Effector CD4-positive, alpha-beta T cell (primary cell): ENCODE data around the gene EXOC4.
"Not testable (repeated sequence)": the region's sequence is repeated elsewhere in the genome, so short reads cannot be mapped to it uniquely, and the experiment has no call there.

ENCODE experiments used
- DNase-seq: peaks from one replicate; pipeline ENCODE4 v3.0.0-alpha.2; 2020

The EXOC4 gene

DNA sequence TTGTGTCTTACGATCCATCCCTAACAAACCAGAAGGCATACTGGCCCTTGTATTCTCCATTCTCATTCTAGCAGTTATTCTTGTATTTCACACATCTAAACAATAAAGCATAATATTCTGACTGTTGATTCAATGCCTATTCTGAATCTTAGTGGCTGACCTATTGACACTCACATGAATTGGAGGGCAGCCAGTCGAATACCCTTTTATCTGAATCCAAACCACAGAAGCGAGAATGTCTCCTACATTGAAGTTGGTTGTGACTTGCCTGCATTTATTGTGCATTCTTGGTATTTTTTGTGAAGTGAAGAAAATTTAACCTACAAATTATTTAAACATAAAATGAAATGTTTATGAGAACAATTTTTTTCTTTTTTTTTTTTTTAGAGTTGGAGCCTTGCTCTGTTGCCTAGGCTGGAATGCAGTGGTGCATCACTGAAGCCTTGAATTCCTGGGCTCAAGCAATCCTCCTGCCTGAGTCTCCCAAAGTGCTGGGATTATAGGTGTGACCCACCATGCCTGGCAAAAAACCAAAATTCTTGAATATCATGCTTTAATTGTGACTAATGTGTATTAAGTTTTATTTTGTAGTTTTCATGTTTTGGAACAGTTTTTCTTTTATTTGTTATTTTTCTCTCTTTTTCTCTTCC is 22.7 kb downstream of the EXOC4 start:
- no peak for DNase-seq

DNA sequence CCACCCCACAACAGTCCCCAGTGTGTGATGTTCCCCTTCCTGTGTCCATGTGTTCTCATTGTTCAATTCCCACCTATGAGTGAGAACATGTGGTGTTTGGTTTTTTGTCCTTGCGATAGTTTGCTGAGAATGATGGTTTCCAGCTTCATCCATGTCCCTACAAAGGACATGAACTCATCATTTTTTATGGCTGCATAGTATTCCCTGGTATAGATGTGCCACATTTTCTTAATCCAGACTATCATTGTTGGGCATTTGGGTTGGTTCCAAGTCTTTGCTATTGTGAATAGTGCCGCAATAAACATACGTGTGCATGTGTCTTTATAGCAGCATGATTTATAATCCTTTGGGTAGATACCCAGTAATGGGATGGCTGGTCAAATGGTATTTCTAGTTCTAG is 26.1 kb downstream of the EXOC4 start:
- DNase-seq, result not testable (repeated sequence)

- no peak for DNase-seq
Measured at GRCh38 chr7:133282094-133282493, 29.2 kb downstream of the EXOC4 start.

GRCh38 chr7:133284092-133284491 is 31.2 kb downstream of the EXOC4 start:
- no peak for DNase-seq

- no peak for DNase-seq
Measured at GRCh38 chr7:133288970-133289369, 36.1 kb downstream of the EXOC4 start.

- DNase-seq, result no peak
Measured at GRCh38 chr7:133290041-133290440, 37.2 kb downstream of the EXOC4 start.

DNA sequence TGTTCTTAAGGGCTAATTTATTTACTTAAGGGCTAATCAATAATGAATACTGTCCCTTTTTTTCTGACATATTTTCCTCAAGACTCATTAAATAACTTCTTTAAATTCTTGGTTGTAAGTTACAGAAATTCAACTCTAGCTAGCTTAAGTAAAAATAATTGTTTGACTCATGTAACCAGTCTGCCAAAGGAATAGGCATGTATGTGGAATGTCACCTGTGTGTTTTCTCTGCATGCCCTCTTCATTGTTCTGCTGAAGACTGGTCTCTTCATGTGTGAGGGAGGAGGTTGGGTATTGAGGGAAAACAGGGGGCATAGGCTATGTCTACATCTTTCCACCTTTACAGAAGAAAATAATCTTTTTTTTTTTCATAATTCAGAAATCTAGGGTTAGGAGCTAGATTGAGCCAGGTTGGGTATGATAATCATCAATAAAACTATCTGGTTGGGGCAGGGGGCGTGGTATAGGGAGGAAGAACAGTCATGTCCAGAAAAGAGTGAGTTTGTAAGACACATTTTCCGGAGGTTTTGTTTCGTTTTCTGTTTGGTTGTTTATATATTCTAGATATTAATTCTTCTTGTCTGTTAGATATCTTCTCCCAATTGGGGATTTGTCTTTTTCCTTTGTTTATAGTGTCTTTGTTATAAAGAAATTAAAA is 37.9 kb downstream of the EXOC4 start:
- DNase-seq, result no peak

GRCh38 chr7:133292631-133293030 is 39.8 kb downstream of the EXOC4 start:
- DNase-seq, result no peak

- no peak for DNase-seq
Measured at GRCh38 chr7:133293384-133294160, 40.7 kb downstream of the EXOC4 start.

DNA sequence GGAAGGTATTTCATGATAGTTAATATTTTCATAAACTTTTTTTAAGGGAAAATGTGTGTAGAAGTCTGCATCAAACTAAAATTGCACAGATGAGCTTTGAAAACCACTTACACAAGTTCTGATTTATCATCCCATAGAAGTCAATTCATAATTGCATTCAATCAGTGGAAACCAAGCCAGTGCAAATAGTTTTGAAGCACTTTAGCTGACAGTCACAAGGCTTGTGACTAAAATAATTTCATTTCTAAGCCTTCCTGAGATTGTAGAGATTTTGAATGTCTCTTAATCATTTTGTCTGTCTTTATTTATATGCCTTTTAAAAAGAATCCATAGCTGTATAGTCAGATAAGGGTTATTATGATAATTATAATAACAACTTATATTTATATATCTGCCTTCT is 41.4 kb downstream of the EXOC4 start:
- DNase-seq, result no peak

DNA sequence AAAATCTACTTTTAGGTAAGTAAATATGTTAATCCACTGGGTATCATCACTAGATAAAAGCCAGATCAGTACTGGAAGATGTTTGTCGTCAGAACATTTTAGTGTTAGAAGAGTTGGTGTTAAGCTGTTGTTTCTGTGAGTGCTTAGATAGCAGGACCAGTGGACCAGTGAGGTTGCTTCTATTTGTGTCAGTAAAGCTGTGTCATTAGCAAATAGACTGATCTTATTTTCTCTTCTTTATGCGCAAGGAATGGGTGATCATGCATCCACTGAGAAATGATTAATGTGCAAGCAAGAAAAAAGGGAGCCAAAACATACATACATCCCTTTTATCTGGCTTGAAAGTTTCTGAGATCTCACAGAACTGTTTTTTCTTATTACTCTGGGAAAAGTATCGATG is 42.6 kb downstream of the EXOC4 start:
- no peak for DNase-seq

DNA sequence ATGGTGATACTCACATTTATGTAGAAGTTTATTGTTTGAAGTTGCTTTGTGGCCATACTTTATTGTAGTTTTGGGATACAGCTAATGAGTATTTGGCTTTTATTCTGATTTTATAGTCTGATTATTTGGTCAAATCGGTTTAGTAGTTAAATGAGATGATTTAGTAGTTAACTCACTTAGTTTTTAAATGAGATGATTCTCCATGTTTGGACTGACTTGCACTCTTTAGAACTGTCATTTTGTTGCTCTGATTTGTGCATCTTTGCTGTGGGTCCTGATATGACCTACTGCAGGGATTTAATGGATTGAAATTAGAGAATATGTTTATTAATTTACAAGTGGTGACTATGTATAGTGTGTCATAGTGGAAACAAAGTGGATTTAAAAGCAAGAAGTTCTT is 44.2 kb downstream of the EXOC4 start:
- no peak for DNase-seq

DNA sequence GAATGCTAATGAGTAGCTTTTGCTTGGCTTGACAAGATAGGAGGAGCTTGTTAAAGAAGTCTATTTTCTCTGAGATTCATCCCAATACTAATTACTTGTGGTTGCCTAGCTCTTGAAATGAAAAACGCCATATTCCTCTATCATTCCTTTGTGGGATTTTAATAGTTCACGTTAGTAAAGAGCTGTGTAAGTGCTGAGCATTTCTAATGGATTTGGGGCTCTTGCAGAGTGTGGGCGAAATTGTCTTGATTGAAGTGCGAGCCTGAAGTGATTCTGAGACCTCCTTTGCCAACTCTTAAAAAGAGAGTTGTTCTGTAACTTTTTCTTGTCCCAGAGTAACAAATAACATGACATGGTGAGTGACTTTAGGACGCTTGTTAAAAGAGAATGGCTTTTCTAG is 45.2 kb downstream of the EXOC4 start:
- DNase-seq, result no peak

- no peak for DNase-seq
Measured at GRCh38 chr7:133299676-133300075, 46.8 kb downstream of the EXOC4 start.

DNA sequence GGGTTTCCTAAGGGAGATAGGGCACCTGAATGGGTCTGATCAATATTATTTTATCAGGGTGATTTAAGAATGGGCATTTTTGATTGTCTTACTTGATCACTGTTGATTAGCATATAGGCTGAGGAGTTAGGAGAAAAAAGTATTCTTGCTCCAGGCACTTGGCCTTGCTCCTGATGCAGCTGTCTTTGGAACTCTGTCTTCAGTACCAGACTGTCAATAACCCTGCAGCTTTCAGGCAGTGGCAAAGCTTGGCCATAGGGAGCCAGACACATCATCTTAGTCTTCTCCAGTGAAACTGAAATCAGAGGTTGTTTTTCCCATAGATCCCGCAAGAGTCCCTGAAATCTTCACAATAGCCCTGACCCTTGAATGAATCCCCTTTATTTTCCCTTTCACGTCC is 47.2 kb downstream of the EXOC4 start:
- DNase-seq, result no peak

- no peak for DNase-seq
Measured at GRCh38 chr7:133300811-133301210, 47.9 kb downstream of the EXOC4 start.

DNA sequence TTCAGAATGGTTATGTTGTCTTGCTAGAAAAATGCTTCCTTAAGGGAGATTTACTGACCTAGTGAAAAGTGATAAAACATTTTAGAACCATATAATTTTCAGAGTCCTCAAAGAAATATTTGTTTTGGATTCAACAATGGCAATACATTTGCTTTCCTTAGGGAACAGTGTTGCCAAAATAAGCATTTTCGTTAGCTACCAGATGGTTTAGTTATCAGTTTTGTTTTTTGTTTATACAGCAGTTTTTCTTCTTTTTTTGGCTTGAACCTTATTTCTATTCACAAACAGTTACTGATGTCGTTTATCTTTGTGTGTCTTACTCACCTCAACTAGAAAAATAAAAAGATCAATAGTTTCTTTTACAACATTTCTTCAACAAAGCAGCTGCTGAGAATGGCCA is 48.6 kb downstream of the EXOC4 start:
- no peak for DNase-seq

DNA sequence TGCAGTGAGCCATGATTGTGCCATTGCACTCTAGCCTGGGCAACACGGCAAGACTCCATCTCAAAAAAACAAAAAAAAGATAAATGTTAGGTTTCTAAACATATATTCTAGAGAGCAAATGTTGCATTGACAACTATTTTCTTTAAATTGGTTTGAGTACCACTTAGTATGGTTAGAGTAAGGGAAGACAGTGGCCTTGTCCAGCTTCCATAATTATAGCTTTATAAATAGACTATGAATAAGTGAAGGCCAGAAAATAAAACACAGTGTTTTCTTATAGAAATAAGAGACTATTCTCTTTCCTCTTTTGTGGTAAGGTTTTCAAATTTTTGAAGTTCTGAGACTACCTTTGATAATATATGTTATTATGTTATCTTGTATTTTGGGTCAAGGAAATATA is 50.5 kb downstream of the EXOC4 start:
- no peak for DNase-seq

DNA sequence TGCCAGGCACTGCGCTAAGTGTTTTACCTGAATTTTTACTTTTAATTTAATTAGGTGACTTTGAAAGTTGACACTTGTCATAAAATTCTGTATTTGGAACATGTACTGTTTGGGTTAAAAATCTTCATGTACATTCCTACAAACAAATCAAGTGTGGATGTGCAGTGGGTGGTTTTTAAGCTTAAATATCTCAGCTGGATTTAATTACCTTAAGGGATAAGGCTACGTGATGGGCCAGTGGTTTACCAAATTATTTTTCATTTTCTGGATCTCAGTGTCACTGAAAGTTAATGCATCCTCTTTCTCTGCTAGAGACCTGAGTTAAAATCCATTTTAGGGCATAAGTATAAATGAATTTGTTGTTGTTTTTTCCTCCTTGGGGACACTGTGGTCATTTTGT is 51.1 kb downstream of the EXOC4 start:
- no peak for DNase-seq

- DNase-seq, result no peak
Measured at GRCh38 chr7:133309333-133309732, 56.5 kb downstream of the EXOC4 start.

- DNase-seq, result no peak
Measured at GRCh38 chr7:133310232-133310862, 57.5 kb downstream of the EXOC4 start.

DNA sequence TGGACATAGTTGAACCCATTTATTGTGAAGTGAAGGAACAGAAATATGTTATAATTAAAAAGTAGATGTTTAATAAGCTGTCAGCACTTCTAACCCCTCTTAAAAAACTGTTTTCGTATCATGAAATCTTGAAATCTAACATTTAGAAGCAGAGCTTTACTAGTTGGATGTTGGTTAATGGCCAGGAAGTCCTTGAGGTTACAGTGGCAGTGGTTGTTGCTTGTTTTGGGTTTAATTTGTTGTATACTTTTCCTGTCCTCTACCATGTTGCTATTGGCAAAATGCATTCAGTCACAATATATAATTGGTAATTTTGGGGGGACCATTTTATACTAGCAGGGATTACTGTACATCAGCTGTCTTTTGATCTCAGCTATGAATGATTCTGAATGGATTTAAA is 60.7 kb downstream of the EXOC4 start:
- DNase-seq, result no peak

GRCh38 chr7:133314084-133314483 is 61.2 kb downstream of the EXOC4 start:
- DNase-seq, result no peak
